GM19351 (cell line): Measurements from ENCODE around the gene CMTR1.

Experiments used
- ATAC-seq: cut with Tn5 transposase; IDR thresholded peaks from one replicate; pipeline ENCODE4 v1.9.1; 2021; ENCODE audit warnings: mild to moderate bottlenecking, moderate library complexity; ENCODE audit not compliant: unreplicated experiment

The CMTR1 gene

DNA sequence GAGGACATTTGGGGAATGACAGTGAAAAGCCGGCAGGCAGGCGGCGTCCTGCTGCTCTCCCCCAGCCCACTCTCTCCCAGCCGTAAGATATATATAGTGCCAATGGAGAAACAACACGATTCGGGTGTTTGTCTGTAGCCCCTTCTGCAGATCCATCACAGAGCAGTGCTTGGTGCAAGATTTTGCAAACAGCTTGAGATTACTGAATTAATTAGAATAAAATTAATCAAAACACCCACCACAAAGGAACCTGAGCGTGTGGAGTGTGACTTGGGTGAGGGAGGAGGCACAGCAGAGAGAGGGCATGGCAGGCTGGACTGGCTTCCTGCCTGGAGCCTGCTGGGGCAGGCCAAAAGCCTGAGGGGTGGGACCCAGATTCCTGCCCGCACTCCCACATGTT lies 95.5 kb downstream of the CMTR1 start:
- no peak for ATAC-seq

GRCh38 chr6:37530297-37530696 lies 97.3 kb downstream of the CMTR1 start:
- no peak for ATAC-seq

DNA sequence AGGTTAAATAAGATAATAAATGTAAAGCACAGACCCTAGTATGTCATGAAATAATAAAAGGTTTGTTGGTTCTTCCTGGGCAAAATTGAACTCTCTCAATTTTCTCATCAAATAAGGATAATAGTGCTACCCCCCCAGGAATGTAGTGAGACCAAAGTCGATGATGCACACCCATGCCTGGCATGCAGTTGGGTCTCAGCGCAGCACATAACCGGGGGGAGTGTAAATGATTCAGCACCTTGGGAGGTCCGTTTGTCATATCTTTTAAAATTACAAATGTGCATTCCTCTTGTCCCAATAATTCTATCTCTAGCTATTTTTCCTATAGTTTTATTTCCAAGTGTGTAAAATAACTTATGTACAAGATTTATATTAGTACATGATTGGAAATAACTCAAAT lies 98.0 kb downstream of the CMTR1 start:
- ATAC-seq, result no peak
